RWPE1 (cell line): ENCODE data around the gene GOSR1.
"Not testable (repeated sequence)": the region's sequence is repeated elsewhere in the genome, so short reads cannot be mapped to it uniquely, and the experiment has no call there.

Experiments used
- CTCF ChIA-PET: fragments of 350-600 bp; sonication (Branson Sonifier 250); formaldehyde crosslinking; extraction: SDS; loops from one replicate; lab custom pipeline; 2021; lab: Yijun Ruan, JAX
- POLR2A ChIA-PET: fragments of 400-600 bp; formaldehyde crosslinking; extraction: SDS; loops from one replicate; lab custom pipeline; 2020; ENCODE audit warnings: antibody characterized with exemption; ENCODE audit not compliant: low non-redundant PET; lab: Yijun Ruan, JAX
- DNase-seq: peaks from one replicate; pipeline ENCODE4 v3.0.0; 2012; ENCODE audit warnings: low spot score
- H3K27ac ChIP-seq: fragments of 450-650 bp; 2 replicates; pipeline ENCODE4 v1.5.1; 2017
- CTCF ChIP-seq: fragments of 450-650 bp; conservative IDR thresholded peaks from 2 replicates; pipeline ENCODE4 v1.5.1; 2017; ENCODE audit warnings: low read depth, mild to moderate bottlenecking

Gene GOSR1

GRCh38 chr17:30534298-30534697 lies 57.1 kb downstream of the GOSR1 start:
- CTCF ChIA-PET = interaction anchor here (0.6 kb wide), 1 partner anchor 403 kb away, joined by 3 read pairs; no protein-coding TSS in a partner anchor
- TF ChIP-seq CTCF = no peak
- POLR2A ChIA-PET = no interaction called here
- DNase-seq = no peak
- no peak overlapping the region for H3K27ac ChIP-seq

GRCh38 chr17:30534938-30535921 lies 58.0 kb downstream of the GOSR1 start:
- ChIA-PET POLR2A (no interaction called here), CTCF (interaction anchor here (0.6 kb wide), 1 partner anchor 404 kb away, joined by 3 read pairs; no protein-coding TSS in a partner anchor)
- no peak overlapping the region for H3K27ac ChIP-seq
- no peak for DNase-seq
- no peak for TF ChIP-seq CTCF

- POLR2A ChIA-PET, DNase-seq, H3K27ac ChIP-seq, CTCF ChIA-PET: not testable (repeated sequence)
These were observed 59.6 kb downstream of the GOSR1 start for GRCh38 chr17:30536846-30537245.

- DNase-seq, CTCF ChIA-PET, H3K27ac ChIP-seq, POLR2A ChIA-PET: not testable (repeated sequence)
These were observed 60.5 kb downstream of the GOSR1 start for GRCh38 chr17:30537667-30538066.

- TF ChIP-seq CTCF = no peak
- CTCF ChIA-PET = no interaction called here
- H3K27ac ChIP-seq = no peak overlapping the region
- POLR2A ChIA-PET = no interaction called here
- DNase-seq = no peak
These were observed 64.6 kb downstream of the GOSR1 start for GRCh38 chr17:30541802-30542201.

- CTCF ChIA-PET = no interaction called here
These were observed 66.2 kb downstream of the GOSR1 start for GRCh38 chr17:30543456-30543855.

GRCh38 chr17:30545024-30545423 lies 67.8 kb downstream of the GOSR1 start:
- ChIA-PET POLR2A (no interaction called here), CTCF (interaction anchor here (0.6 kb wide), 2 partner anchors 45 to 787 kb away, joined by 3 to 7 read pairs; no protein-coding TSS in a partner anchor)
- no peak for DNase-seq
- no peak overlapping the region for H3K27ac ChIP-seq
- no peak for TF ChIP-seq CTCF

More at GRCh38 chr17:30543456-30543855, 66.2 kb downstream of the GOSR1 start:
- H3K27ac ChIP-seq = no peak overlapping the region
- POLR2A ChIA-PET = no interaction called here
- DNase-seq = no peak
- no peak for TF ChIP-seq CTCF
